NOMO-1 treated with dmso at 0.1 percent for 144 hours (cell line): ENCODE data around the gene APRT.

Experiments used
- DNase-seq: peaks from one replicate; lab custom pipeline; 2025; ENCODE audit not compliant: unreplicated experiment; lab: John Stamatoyannopoulos, UW

Gene APRT

DNA sequence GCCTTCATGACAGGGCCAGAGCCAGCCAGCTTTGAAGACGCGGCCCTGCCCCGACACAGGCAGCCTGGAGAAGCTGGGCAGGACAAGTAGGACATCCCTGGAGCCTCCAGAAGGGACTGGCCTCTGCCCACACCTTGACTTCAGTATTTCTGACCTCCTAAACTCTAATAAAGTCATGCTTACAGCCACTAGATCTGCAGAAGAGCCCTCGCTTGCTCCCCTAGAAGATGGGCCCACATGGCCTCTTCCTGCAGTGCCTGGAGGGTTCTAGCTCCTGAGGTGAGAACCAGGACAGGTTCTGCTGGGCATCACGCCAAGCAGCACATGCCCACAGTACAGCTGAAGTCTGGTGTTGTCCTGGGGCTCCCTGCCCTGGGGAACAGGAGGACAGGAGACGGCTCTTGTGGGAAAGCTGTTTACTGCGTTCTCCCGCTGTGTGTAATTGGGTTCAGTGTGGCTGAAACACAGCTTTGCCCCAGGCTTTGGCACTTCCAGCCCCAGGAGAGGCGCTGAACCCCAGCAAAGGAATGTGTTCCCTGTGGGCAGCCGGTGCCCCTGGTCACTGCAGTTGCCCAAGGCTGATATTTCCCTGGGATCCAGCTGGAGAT lies 2.6 kb downstream of the APRT start:
- DNase-seq = no peak

DNA sequence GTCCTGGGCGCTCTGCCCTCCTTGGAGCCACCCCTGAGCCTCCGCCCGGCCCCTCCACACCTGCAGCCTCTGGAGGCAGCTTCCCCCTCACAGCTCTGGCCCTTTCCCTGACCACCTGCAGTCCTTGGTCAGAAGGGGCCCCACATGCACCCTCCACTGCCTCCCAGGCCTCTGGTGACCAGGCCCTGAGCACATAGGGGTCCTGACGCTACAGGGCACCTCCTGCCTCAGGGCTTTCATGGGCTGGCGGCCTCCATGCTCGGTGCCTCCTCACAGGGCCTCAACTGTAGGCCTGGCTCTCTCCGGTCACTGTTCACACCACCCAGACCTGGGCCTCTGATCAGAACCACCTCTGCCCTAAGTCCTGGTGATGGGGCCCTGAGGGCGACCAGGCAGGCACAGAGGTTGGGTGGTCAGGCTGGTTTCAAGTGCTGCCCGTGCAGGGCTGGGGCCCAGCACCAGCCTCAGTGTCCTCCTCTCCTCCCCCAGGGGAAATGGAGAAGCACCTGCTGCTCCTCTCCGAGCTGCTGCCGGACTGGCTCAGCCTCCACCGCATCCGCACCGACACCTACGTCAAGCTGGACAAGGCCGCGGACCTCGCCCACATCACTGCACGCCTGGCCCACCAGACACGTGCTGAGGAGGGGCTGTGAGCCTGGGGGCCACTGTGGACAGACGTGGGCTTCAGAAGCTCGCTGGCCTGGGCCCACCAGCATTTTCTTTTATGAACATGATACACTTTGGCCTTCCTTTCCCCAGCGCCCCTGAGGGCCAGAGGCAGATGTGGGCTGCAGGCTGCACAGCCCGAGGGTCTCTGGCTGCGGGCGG lies 3.9 kb downstream of the APRT start:
- no peak for DNase-seq

DNA sequence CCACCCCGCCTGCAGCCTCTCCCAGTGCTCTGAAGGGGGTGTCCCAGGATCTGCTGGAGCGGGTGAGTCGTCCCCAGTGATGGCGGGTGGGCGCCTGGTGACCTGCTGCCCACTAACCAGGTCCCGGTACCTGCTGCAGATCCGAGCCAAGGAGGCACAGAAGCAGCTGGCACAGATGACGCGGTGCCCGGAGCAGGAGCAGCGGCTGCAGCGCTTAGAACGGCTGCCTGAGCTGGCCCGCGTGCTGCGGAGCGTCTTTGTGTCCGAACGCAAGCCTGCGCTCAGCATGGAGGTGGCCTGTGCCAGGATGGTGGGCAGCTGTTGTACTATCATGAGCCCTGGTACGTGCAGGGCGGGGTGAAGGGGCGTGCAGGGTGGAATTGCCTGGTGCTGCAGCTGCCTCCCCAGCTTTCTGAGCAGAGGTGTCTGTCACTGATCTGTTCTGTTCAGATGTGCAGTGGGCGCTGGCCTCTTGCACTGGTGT lies 4.5 kb downstream of the APRT start:
- DNase-seq = no peak

DNA sequence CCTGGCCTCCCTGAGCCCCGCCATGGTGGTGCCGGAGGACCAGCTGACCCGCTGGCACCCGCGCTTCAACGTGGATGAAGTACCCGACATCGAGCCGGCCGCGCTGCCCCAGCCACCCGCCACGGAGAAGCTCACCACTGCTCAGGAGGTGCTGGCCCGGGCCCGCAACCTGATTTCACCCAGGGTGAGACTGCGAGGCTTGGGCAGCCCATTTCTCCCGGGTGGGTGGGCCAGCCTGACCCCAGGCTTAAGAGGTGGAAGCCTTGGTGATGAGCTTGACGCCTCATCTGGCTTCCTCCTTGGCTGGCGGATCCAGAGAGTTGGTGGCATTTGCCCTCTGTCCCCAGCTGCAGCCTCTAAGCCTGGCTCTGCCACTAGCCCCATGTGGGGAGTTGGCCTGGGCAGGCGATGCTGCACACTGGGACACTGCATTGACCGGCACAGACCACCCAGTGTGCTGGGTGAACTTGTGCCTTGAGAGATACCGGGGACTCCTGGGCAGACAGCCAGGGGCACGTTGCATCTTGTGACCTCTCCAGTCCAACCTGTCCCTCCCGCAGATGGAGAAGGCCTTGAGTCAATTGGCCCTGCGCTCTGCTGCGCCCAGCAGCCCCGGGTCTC lies 5.1 kb downstream of the APRT start:
- no peak for DNase-seq

DNA sequence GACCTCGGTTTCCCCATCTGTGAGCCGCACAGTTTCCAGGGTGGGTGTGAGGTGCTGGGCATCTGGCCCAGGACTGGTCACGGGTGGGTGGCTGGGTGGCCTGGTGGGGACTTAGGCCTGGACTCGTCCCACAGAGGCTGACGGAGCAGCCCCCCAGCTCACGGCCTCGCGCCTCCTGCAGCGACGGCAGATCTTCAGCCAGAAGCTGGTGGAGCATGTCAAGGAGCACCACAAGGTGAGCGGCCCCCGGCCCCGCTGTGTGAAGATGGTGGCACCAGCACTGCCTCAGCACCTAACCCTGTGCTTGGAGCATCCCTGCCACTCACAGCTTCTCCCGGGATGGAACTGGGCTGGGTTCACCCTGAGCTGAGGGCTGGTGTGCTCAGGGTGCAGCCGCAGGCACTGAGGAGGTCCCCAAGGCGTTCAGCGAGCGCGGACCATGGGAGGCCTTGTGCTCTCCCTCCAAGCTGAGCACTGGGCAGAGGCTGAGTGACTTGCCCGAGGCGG lies 5.8 kb downstream of the APRT start:
- DNase-seq = no peak

DNA sequence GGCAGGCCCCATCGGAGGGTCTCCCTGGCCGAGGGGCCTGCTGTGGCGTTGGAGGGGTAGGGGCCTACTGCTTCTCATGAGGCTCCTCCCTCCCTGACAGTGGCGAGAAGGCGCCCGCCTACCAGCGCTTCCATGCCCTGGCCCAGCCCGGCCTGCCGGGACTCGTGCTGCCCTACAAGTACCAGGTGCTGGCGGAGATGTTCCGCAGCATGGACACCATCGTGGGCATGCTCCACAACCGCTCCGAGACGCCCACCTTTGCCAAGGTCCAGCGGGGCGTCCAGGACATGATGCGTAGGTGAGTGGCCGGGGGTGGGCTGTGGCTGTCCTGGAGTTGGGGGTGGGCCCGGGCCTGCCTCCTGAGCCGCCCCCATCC lies 6.4 kb downstream of the APRT start:
- no peak for DNase-seq

DNA sequence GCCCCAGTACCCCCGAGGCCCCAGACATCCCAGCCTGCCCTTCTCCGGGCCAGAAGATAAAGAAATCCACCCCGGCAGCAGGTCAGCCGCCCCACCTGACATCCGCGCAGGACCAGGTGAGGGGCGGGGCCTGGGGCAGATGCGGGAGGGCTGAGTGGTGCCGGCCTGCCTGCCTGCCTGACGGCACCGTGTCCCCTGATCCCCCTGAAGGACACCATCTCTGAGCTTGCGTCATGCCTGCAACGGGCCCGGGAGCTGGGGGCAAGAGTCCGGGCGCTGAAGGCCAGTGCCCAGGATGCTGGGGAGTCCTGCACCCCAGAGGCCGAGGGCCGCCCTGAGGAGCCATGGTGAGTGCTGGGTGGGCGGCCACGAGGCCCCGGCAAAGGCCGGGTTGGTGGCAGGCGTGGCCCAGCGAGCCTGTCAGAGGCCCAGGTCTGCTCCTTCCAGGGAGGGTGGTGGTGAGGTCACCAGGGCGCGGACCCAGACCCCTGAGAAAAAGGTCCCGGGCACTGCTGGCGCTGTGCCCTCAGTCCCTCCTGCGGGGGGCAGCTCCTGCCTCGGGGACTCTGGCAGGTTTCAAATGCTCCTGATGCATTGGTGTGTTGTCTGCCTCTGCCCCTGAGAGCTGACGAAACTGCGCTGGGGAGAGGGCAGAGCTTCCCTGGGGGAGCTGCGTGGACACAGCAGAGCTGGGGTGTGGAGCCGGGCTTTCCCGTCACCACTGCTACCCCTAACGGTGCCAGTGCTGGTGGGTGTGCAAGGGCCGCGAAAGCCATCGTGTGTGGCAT lies 7.0 kb downstream of the APRT start:
- no peak for DNase-seq

DNA sequence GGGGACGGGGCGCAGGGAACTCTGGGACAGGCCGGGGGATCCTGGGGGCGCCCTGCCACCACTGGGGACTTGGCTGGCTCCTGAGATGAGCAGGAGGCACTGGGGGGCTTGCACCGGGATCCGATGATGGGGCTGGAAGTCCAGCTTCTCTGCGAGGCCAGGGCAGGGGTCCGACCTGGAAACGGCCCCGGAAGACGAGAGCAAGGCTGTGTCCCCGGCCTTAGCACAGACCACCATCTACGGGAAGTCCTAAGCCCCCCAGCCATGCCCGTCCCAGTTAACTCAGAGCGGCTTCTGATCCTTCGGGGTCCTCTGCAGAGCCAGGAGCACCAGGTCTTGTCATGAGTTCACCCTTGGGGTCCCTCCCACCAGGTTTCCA lies 7.6 kb downstream of the APRT start:
- no peak for DNase-seq

DNA sequence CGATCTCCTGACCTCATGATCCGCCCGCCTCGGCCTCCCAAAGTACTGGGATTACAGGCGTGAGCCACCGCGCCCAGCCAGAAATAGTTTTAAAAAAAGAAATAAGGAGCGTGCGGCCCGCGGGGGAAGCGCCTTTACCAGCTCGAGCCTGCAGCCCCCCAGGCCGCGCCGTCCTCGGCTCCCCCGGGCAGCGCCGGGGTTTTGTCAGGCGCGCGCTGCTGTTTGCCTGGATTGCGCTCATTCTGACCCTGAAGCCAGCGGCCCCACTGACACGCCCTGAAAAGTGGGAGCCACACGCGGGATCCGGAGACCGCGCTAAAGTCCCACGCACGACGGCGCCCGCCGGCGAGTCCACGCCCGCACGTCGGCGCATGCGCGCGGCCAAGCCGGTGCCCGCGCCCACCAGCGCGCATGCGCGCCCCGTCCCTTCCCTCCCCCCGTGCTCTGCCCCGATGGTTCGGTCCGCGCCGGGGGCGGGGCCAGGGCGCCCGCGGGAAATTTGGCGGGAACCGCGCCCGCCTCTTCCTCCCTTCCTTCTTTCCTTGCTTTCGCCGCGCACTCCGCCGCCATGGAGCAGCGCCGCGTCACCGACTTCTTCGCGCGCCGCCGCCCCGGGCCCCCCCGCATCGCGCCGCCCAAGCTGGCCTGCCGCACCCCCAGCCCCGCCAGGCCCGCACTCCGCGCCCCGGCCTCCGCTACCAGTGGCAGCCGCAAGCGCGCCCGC lies 8.3 kb downstream of the APRT start, which contains the start of gene CDT1:
Gene CDT1, plus strand, starts transcription at position 526 of the 724 bp plus-strand sequence. Its CDS starts 43 bp downstream, at position 569.
- peak; percentile 75 for DNase-seq

DNA sequence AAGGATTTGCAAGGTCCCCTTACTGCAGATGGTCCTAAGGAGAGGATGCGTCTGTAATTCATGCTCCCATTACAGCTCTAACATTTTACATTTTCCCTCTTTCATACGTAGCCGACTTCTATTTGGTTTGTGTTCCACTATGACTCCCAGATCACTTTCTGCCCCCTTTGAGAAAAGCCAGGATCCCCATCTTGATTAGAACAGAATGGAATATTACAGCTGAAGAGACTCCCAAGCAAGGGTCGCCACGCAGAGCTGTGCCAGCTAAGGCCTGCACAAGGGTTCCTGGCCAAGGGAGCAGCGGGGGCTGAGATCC lies 11.5 kb downstream of the APRT start:
- DNase-seq = no peak

DNA sequence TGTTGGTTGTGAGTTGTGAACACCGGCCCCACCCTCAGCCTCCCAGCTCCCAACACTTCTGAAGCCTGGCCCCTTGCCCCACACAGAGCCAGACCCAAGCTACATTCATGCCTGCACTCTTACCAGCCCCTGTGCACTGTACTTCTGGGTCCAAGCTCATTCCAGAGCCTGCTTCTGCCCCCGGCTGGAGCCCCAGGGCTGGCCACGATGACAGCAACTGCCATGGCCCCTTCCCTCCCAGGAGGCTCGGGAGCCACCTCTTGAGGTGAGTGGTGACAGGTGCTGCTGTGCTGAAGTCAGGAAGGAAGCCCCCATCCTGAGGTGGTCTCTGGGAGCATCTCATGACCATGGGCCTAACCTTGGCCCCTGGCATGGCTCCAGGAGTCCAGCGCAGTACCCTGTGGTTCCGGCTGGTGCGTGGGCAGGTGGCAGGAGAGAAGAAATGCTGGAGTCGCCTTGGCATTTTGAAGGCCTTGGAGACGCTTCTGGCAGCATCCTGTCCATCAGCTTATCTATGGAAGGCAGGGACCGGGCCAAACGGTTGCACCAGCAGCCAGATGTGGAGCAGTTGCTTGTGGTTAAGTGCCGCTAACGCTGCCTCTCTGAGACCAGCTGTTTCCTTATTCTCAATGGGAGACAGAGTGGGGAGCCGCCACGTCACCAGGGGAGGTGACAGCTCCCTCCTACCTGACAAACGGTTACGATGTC lies 12.0 kb downstream of the APRT start:
- peak; percentile 49 for DNase-seq

DNA sequence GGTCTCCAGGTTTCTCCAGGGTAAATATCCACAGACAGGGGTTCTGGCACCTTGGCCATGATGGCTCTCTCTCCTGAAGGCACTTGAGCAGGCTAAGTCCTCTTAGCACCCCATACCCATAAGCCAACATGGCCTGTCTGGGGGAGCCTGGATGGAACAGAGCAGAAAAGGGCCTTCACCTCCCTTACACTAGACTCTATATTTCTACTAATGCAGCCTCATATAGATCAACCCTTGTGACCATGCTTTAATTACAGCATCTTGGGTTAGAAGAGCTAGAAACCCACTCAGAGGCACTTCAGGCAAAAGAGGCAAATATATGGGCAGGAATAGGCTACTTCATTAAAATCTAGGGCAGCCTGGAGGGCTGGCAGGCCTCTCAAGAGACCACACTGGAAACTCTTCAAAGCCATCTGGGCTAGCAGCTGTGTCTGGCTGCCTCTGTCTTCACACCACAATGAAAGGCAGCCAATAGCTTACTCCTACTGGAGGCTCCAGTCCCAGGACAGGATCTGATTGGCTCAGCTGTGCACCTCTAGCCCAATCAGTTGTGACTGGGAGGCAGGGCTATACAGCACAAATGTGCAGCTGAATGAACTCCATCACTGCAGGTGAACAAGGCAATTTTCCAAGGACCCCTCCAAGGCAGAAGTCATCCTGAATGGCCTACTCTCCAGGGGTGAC lies 12.8 kb downstream of the APRT start:
- DNase-seq = no peak

DNA sequence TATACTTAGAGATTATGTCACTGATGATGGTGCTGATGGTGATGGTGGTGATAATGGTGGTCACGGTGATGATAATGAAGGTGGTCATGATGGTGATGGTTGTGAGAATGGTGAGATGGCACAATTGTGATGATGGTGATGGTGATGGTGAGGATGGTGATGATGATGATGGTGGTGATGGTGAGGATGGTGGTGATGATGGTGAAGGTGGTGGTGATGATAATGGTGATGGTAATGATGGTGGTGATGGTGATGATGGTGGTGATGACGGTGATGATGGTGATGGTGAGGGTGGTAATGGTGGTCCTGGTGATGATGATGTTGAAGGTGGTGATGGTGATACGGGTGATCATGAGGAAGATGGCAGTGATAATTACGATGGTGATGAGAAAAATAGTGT lies 13.7 kb downstream of the APRT start:
- DNase-seq = no peak

DNA sequence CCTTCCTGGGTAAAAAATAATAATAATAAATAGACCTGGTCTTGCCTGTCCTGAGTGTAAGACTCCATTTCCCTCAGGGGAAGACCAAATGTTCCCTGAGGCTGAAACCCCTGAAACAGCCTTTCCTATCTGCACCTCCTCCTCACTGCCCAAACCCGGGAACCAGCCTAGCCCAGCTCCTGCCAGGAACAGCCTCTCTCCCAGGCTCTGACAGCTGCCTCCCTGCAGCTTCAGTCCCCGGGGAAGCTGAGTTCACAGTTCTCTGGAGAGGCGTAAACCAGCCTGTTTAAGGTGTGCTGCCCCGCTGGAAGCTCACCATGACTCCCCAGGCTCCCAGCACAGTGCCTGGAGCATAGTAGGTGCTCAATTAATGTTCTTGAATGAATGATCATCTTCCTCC lies 15.4 kb downstream of the APRT start:
- DNase-seq = no peak

DNA sequence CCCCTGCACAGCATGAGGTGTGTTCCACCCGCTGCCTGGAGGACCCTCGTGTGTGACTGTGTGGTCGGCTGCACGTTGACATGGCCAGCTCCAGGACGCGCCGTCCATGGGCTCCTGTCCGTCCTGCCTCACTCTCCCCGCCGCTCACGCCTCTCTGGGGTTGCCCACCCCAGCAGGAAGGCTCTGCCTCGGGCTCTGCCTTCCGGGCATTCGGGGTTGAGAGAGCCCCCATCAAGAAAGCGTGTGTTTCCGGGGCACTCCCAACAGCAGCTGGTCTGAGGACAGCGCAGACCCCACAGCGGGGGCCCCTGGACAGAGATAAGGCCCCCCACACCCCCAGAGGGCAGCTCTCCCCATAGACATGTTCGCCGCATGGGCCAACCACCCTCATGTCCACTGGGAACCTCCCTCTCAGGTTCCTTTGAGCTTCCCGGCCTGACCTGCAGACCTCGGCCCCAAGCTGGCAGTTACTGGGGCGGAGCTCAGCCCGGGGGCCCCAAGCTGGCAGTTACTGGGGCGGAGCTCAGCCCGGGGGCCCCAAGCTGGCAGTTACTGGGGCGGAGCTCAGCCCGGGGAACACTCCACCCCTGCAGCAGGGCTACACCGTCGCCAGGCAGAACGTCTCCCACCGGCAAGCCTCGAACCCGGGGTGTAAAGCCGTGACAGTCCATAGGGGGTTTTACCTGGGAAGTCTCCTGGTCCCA lies 18.3 kb downstream of the APRT start:
- peak; percentile 72 for DNase-seq

DNA sequence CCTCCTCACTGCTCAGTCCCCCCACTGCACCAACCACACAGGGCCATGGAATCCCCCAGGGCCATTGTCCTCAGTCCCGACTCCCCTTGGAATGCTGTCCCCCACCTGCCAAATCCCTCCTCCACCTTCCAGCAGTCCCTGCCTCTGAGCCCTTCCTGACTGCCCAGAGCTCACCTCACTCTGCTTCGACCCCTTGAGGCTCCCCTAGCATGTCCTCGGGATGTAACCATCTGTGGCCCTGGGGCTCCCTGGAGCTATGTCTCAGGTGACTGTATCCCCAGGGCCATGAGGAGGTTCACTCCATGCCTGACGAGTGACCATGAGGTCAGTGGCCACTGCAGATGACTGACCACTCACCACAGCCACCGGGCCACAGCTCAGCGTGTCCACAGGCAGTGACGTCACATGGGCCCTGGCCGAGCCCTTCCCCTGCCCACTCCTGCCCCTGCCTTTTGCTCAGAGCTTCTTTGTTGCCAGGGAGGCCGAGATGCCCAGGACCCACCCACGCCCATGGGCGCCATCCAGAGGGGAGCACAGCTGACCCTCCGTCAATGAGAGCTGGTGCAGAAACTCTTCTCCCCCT lies 19.0 kb downstream of the APRT start:
- no peak for DNase-seq

DNA sequence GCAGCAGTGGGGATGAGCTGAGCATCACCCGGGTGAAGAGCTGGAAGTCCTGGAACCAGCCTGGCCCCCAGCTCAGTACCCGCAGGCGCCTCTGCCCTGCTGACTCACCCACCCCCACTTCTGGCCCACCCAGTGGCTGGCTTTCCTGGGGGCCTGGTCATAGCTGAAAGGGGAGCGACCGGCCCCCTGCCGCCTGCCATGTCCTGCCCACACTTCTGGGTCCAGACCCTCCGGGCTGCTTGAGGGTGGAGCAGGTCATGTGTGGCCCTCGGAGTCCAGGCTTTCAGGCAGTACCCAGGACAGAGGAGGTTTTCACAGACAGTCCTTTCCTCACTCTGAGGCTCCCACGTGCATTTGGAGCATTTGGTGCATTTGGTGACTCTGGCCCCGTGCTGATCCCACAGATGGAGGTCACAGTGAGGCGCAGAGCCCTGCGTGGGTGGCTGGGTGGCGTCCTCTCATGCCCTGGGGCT lies 19.6 kb downstream of the APRT start:
- no peak for DNase-seq
